AG08395 (cell line): Measurements from ENCODE around the gene LPAR2.
A peak's percentile ranks its signal among the peaks of the same experiment; 100 is the strongest.
"Not testable (repeated sequence)": the region's sequence is repeated elsewhere in the genome, so short reads cannot be mapped to it uniquely, and the experiment has no call there.

Experiments
- DNase-seq: peaks from one replicate; pipeline ENCODE4 v3.0.0; 2012; ENCODE audit warnings: mixed read lengths, low spot score

LPAR2 gene

GRCh38 chr19:19631346-19631745, 3.3 kb upstream of the LPAR2 start:
- no peak for DNase-seq

GRCh38 chr19:19630426-19630825, 2.4 kb upstream of the LPAR2 start:
- no peak for DNase-seq

- DNase-seq: no peak
Measured at GRCh38 chr19:19630062-19630414, 2.0 kb upstream of the LPAR2 start.

- no peak for DNase-seq
Measured at GRCh38 chr19:19628501-19629134, 598 bp upstream of the LPAR2 start.

GRCh38 chr19:19626516-19627472, 1.2 kb downstream of the LPAR2 start:
- no peak for DNase-seq

GRCh38 chr19:19624032-19624570, 3.9 kb downstream of the LPAR2 start:
- DNase-seq: no peak

GRCh38 chr19:19623383-19623782, 4.6 kb downstream of the LPAR2 start:
- DNase-seq: no peak

- DNase-seq: no peak
Measured at GRCh38 chr19:19619849-19620210, 8.2 kb downstream of the LPAR2 start.

- DNase-seq: no peak
Measured at GRCh38 chr19:19619181-19619848, 8.7 kb downstream of the LPAR2 start.

GRCh38 chr19:19618219-19619051, 9.6 kb downstream of the LPAR2 start, which contains the start of gene PBX4:
TSS of gene PBX4 (minus strand) at chr19:19618687. CDS start at chr19:19618629, 58 bp downstream.
- peak; percentile 97 for DNase-seq

GRCh38 chr19:19615086-19615485, 12.9 kb downstream of the LPAR2 start:
- no peak for DNase-seq

- DNase-seq: peak; percentile 80
Measured at GRCh38 chr19:19613506-19613905, 14.5 kb downstream of the LPAR2 start.

- no peak for DNase-seq
Measured at GRCh38 chr19:19610376-19611202, 17.4 kb downstream of the LPAR2 start.

- not testable (repeated sequence) for DNase-seq
Measured at GRCh38 chr19:19606686-19607085, 21.3 kb downstream of the LPAR2 start.

- DNase-seq: no peak
Measured at GRCh38 chr19:19606021-19606420, 22.0 kb downstream of the LPAR2 start.

- DNase-seq: no peak
Measured at GRCh38 chr19:19602713-19603324, 25.2 kb downstream of the LPAR2 start.

- DNase-seq: no peak
Measured at GRCh38 chr19:19602136-19602712, 25.8 kb downstream of the LPAR2 start.

GRCh38 chr19:19600793-19601330, 27.2 kb downstream of the LPAR2 start:
- no peak for DNase-seq

- not testable (repeated sequence) for DNase-seq
Measured at GRCh38 chr19:19598728-19599451, 29.1 kb downstream of the LPAR2 start.
